IPS DF 6.9 (cell line): Measurements from ENCODE around the gene MAN2A1.
A peak's percentile ranks its signal among the peaks of the same experiment; 100 is the strongest.

ENCODE experiments used
- DNase-seq: peaks from one replicate; pipeline ENCODE4 v3.0.0-alpha.2; 2013; ENCODE audit warnings: low read depth, low spot score
- H3K27ac ChIP-seq: one replicate; pipeline ENCODE4 v1.5.1; 2013; ENCODE audit warnings: low read length, control low read depth
- H3K27me3 ChIP-seq: 2 replicates; pipeline ENCODE4 v1.6.1; 2013; ENCODE audit warnings: mild to moderate bottlenecking, low read length; ENCODE audit not compliant: control insufficient read depth, insufficient read depth
- H3K36me3 ChIP-seq: 2 replicates; pipeline ENCODE4 v1.6.1; 2013; ENCODE audit warnings: low read length; ENCODE audit not compliant: control insufficient read depth, insufficient read depth
- H3K4me1 ChIP-seq: 2 replicates; pipeline ENCODE4 v1.6.1; 2013; ENCODE audit warnings: low read length; ENCODE audit not compliant: control insufficient read depth, insufficient read depth
- H3K4me3 ChIP-seq: 2 replicates; pipeline ENCODE4 v1.5.1; 2013; ENCODE audit warnings: mild to moderate bottlenecking, low read length
- H3K9me3 ChIP-seq: 2 replicates; pipeline ENCODE4 v1.6.1; 2013; ENCODE audit warnings: low read length, inconsistent platforms; ENCODE audit not compliant: control insufficient read depth, insufficient read depth
- WGBS: extraction: QIAGEN DNeasy Blood & Tissue Kit; methylation state at CpG from one replicate; pipeline ENCODE4 v1.1.7; 2013; ENCODE audit warnings: mixed read lengths, missing lambda C conversion rate; ENCODE audit not compliant: insufficient read length, insufficient coverage; 5-methylcytosine and 5-hydroxymethylcytosine counted together

Gene MAN2A1

DNA sequence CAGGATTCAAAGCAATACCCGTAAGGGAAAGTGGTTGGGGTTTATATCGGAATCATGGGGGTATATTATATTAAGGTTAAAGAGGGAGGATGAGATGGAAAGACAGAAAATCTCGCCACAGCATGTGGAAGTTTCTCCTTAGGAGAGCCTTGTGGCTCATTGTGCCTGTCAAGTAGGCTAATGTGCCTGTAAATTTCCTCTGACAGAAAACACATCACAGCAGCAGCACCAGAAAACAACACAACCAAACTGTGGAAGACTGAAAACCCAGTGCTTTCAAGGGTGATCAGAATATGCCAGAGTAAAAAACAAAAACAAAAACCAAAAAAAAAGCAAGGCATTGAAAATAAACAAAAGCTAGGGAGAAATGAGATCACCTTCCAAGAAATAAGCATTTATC is 11.3 kb upstream of the MAN2A1 start:
- Histone ChIP-seq H3K9me3 (no peaks in the 10 kb centered on the region), H3K4me3 (no peak overlapping the region), H3K4me1 (peaks cover 2% of the 10 kb centered on the region; the same call in 1 of the 2 replicates), H3K36me3 (no peaks in the 10 kb centered on the region), H3K27ac (no peak overlapping the region), H3K27me3 (no peaks in the 10 kb centered on the region)
- DNase-seq, result no peak
- WGBS, result 100% methylated on average over 2 of the region's 3 CpGs

DNA sequence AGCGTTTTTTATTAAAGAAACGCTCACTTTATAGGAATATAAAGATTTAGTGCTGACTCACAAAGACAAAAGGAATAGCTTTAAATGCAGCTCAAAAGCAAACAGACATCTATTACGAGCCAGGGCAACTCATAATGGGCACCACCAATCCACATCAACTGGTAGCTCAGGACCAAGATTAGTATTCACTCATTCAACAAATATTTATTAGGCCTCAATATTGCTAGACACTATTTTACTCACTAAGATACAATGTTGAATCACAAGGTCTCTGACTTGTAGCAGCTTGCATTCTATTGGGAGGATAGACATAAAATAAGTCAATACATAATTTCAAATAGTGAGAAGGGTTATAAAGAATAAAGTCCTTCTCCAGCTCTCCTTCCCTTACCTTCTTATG is 8.0 kb upstream of the MAN2A1 start:
- Histone ChIP-seq H3K9me3 (no peaks in the 10 kb centered on the region), H3K27me3 (no peaks in the 10 kb centered on the region), H3K27ac (no peak overlapping the region), H3K4me1 (peaks cover 2% of the 10 kb centered on the region; the same call in 1 of the 2 replicates), H3K4me3 (no peak overlapping the region), H3K36me3 (no peaks in the 10 kb centered on the region)
- WGBS, result 100% methylated on average over 2 of the region's 3 CpGs
- DNase-seq, result no peak

DNA sequence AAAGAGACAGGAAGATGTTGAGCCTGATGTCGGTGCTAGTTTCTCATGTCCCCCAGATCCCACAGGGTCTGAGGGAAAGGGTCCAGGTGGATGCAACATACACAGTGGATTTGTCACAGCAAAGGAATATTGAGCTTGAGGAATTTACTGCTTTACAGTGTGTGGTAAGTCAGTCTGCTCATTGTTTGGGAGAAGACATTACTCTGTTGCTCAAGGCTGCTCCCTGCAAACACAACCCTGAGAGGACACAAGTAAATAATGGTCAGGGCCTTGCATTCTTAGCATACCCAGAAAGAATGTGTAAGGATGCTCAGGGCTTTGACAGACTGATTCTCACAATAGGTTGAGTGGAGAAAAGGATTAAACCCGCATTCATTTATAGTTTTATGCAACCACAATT is 7.3 kb upstream of the MAN2A1 start:
- H3K27ac ChIP-seq, result no peak overlapping the region
- H3K4me1 ChIP-seq, result peaks cover 2% of the 10 kb centered on the region; the same call in 1 of the 2 replicates
- DNase-seq, result no peak
- no CpG with 5 or more reads among the region's 2 CpGs for WGBS
- H3K27me3 ChIP-seq, result no peaks in the 10 kb centered on the region
- no peaks in the 10 kb centered on the region for H3K9me3 ChIP-seq
- no peak overlapping the region for H3K4me3 ChIP-seq
- H3K36me3 ChIP-seq, result no peaks in the 10 kb centered on the region

DNA sequence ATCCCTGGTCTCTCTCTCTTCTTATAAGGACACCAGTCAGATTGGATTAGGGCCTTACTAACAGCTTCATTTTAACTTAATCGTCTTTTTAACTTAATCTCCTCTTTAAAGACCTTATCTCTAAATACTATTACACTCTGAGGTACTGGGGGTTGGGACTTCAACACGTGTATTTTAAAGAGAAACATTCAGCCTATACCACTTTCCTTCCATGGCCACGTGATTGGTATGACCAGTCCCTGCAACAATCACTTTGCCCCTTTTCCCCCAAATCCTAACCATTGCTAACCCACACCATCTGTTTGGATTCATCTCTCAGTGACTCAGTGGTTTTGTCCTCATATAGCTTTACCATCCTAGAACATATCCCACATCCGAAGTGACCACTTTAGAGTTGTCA is 3.8 kb upstream of the MAN2A1 start:
- Histone ChIP-seq H3K27me3 (no peaks in the 10 kb centered on the region), H3K4me3 (no peak overlapping the region), H3K27ac (no peak overlapping the region), H3K36me3 (no peaks in the 10 kb centered on the region), H3K4me1 (peaks cover 2% of the 10 kb centered on the region; the same call in 1 of the 2 replicates), H3K9me3 (no peaks in the 10 kb centered on the region)
- 100% methylated on average over 1 of the region's 4 CpGs for WGBS
- DNase-seq, result no peak

DNA sequence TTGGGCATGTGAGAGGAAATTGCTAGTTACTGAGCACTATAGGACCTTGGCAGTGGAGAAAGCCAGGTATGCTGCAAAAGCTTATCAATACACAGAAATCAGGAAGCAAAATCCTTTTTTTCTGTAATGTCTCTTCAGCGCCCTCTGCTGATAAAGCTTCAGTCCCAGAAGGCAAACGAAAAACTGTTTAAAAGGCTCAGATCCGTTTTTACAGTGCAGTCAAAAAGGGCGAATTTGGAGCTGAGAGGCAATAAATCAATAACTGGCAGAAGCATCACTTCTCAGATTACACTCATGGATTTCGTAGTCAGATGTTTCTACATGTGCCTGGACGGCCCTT is 1.1 kb upstream of the MAN2A1 start:
- Histone ChIP-seq H3K4me3 (peak overlapping the region; percentile 40; the same call in 1 of the 2 replicates), H3K4me1 (no peaks in the 10 kb centered on the region; the same call in none of the 2 replicates), H3K27me3 (no peaks in the 10 kb centered on the region), H3K27ac (no peak overlapping the region), H3K36me3 (no peaks in the 10 kb centered on the region), H3K9me3 (no peaks in the 10 kb centered on the region)
- WGBS, result no CpG with 5 or more reads among the region's 6 CpGs
- DNase-seq, result no peak

DNA sequence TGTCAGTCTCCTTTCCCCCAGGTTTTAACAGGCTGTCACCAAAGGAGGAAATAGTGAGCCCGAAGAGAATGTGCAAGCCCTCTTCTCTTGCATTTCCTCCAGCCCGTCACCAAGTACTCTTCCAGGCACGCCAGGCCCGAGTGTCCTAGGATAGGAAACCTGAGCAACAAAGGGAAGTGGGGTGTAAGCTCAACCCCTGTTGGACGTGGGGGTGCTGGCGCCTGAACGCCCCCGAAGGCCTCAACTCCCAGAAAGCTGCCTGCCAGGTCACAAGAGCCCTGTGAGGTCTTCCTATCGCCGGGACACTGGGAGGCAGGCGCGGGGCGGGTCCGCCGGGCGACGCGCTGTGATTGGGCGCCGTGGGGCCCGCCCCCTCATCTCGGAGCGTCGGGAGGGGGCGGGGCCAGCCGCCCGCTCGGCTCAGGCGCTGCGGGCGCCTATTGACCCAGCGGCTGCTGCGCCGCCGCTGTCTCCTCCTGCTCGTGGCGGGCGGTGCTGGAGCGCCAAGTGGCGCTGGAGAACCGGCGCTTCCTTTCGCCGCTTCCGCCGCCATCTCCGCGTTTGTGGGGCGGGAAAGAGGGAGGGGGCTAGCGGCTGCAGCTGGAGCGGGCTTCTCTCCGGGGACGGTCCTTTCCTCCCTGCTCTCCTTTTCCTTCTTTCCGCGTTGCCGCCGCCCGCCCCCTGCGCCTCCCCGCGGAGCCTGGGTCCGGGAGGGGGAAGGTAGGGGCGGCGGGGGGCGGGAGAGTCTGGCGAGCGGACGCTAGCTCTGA is 572 bp upstream of the MAN2A1 start:
- no peak for DNase-seq
- H3K4me3 ChIP-seq, result peak overlapping the region; percentile 47; the same call in 1 of the 2 replicates
- no peaks in the 10 kb centered on the region for H3K9me3 ChIP-seq
- no peak overlapping the region for H3K27ac ChIP-seq
- H3K36me3 ChIP-seq, result no peaks in the 10 kb centered on the region
- no peaks in the 10 kb centered on the region for H3K27me3 ChIP-seq
- WGBS, result no CpG with 5 or more reads among the region's 68 CpGs
- no peaks in the 10 kb centered on the region; the same call in none of the 2 replicates for H3K4me1 ChIP-seq

DNA sequence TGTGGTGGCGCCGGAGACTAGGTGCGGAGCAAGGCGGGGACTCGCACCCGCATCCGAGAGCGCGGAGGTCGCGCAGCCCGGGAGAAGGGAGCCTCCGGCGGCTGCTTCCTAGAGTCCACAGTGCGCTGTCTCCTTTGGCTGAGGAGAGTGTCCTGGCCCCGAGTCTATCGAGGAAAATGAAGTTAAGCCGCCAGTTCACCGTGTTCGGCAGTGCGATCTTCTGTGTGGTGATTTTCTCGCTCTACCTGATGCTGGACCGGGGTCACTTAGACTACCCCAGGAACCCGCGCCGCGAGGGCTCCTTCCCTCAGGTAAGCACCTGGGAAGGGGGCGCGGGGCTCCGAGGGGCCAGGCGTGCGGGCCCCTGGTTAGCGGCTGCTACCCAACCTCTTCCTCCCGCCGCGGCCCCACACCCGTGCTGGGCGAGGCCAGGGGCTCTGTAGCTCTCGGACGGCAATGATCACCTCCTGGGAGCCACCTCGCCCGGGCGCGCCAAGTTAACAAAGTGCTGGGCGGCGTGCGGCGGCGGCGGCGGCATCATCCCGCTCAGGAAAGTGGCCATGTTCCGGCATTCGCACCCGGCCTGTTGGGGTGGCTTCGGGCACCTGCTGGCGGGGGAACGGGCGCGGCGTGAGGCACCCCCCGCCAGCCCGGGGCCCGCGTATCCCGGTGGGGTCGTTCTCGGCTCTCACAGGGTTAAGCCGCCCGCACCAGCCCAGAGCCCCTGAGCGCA is 681 bp downstream of the MAN2A1 start:
- Histone ChIP-seq H3K4me3 (peak overlapping the region; percentile 47), H3K4me1 (no peaks in the 10 kb centered on the region; the same call in none of the 2 replicates), H3K27me3 (no peaks in the 10 kb centered on the region), H3K27ac (no peak overlapping the region), H3K36me3 (no peaks in the 10 kb centered on the region), H3K9me3 (no peaks in the 10 kb centered on the region)
- no peak for DNase-seq
- no CpG with 5 or more reads among the region's 71 CpGs for WGBS

DNA sequence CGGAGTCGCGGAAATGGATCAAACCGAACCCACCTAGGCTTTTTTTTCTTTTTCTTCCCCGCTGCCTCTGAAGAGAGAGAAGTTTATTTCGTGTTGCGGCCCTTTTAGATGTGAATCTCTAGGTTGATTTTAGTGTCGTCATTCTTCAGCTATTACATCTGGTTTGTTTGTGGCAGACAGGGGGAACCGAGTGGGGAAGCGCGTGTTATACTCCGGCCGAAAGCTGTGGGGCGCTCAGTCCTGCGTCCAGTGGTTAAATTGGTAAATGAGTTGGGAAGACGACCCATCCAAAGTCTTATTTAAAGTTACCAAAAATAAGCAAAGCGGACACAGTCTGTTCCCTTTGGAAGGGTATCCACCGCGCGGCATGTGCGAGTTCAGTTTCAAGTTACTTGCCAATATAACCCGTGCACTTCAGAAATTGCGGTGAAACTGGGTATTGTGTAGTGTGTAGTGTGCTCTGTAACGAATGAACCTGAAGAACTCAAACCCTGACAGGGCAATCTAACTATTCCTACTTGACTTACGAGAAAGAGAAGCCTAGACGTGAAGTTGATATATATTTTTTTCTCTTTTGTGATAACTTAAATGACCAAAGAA is 1.3 kb downstream of the MAN2A1 start:
- whole genome bisulfite sequencing, result no CpG with 5 or more reads among the region's 26 CpGs
- DNase-seq, result no peak
- no peaks in the 10 kb centered on the region for H3K27me3 ChIP-seq
- H3K36me3 ChIP-seq, result no peaks in the 10 kb centered on the region
- peak overlapping the region; percentile 47; the same call in 1 of the 2 replicates for H3K4me3 ChIP-seq
- no peak overlapping the region for H3K27ac ChIP-seq
- no peaks in the 10 kb centered on the region for H3K9me3 ChIP-seq
- H3K4me1 ChIP-seq, result no peaks in the 10 kb centered on the region; the same call in none of the 2 replicates

DNA sequence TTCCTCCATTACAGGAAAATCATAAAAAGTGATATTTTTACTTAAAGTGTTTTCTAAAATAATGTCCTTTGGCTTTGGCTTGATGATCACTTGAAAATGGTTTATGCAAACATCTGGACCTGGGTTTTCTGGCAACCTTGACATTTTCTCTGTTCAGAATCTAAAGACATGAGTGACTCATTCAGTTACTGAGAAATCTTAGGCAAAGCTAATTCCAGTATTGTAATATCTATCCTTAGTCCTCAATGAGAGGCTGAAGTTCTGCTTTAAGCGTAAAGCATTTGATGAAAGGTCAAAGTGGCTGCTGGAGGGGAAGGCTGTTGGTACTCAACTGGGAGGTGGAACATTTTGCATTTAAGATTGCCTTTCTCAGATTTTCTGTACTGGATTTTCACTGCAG is 2.3 kb downstream of the MAN2A1 start:
- H3K4me1 ChIP-seq, result no peaks in the 10 kb centered on the region; the same call in none of the 2 replicates
- DNase-seq, result no peak
- H3K36me3 ChIP-seq, result no peaks in the 10 kb centered on the region
- no peak overlapping the region for H3K27ac ChIP-seq
- H3K9me3 ChIP-seq, result no peaks in the 10 kb centered on the region
- WGBS, result no CpG with 5 or more reads among the region's 1 CpG
- H3K4me3 ChIP-seq, result no peak overlapping the region; the same call in 1 of the 2 replicates
- H3K27me3 ChIP-seq, result no peaks in the 10 kb centered on the region

DNA sequence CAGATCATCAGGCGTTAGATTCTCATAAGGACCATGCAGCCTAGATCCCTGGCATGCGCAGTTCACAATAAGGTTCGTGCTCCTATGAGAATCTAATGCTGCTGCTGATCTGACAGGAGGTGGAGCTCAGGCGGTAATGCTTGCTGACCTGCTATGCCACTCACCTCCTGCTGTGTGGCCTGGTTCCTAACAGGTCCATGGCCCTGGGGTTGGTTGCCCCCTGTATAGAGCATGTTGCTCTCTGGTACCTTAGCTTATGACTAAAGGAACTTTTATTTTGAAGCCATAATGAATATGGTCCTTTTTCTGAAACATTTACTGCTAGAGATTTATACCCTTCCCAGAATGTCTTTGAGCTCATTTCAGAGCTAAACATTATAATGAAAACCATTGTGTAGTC is 3.1 kb downstream of the MAN2A1 start:
- DNase-seq, result no peak
- Histone ChIP-seq H3K36me3 (no peaks in the 10 kb centered on the region), H3K27ac (no peak overlapping the region), H3K4me1 (peaks cover under 1% of the 10 kb centered on the region), H3K27me3 (no peaks in the 10 kb centered on the region), H3K9me3 (no peaks in the 10 kb centered on the region), H3K4me3 (no peak overlapping the region)
- WGBS, result no CpG with 5 or more reads among the region's 4 CpGs
